ENCODE data around the gene FHOD3. TPM values are rescaled to one million over a fixed set of nuclear protein-coding genes. Genes with fewer than 3 reads are reported as not detected.

FHOD3 gene
- total and polyA plus RNA-seq, 2 of the 8 experiments (the other 6 are each of a cell fraction or from before 2014, with no cell fraction given) = 9.7 to 10.5 TPM

GRCh38 chr18:36420826-36421225 is 123.3 kb downstream of the FHOD3 start (continued):
- TF ChIP-seq CHD7 (IDR thresholded peaks at IDR 0.05; ENCODE audit: insufficient replicate concordance, low read length) = no peak
- no peak for TF ChIP-seq CBX5 (IDR thresholded peaks at IDR 0.05; ENCODE audit: low read depth, low read length)
